Measurements from ENCODE around the gene DUOX2. TPM values are rescaled to one million over a fixed set of nuclear protein-coding genes. Genes with fewer than 3 reads are reported as not detected.

Gene DUOX2
- polyA plus RNA-seq, 1 donor from 2014 or later: not detected

DNA sequence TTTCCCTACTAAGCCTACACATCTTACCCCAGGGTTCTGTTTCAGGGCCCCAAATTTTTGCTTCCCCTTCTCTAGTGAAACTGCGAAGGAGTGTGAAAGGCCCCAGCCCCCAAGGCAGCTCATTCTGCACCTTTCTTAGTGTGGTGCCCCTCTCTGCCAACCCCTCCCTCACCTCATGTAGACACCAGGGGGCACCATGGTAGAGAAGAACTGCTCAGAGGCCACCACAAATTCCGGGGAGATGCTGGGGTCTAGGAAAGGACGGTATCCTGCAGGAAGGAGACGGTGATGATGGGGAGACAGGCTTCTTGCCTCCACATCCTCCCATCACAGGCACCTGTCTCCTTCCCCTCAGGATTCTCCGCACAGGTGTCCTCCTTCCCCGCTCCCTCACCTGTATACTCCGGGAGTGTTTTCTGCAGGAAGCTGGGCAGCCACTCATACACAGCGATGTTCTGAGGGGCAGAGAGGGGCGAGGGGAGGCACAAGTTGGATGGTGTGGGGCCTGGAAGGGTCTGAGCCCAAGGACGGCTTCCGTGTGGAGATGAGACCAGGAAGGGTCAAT is 3.6 kb downstream of the DUOX2 start:
- Histone ChIP-seq H3F3A (ENCODE audit: insufficient read depth, low read length, poor library complexity, severe bottlenecking) (no peaks in the 10 kb centered on the region), H3K9me3 (ENCODE audit: low read length) (no peaks in the 10 kb centered on the region), H3K4me2 (ENCODE audit: low read length) (no peak overlapping the region), H3K27ac (ENCODE audit: low read length) (no peak overlapping the region), H3K79me2 (replicated peaks; ENCODE audit: insufficient read depth, low read length) (no peaks in the 10 kb centered on the region), H3K9me2 (ENCODE audit: insufficient read depth, low read length) (no peaks in the 10 kb centered on the region), H3K36me3 (ENCODE audit: insufficient read depth, low read length) (no peaks in the 10 kb centered on the region), H3K27me3 (ENCODE audit: insufficient read depth, low read depth, low read length) (peaks cover 64% of the 10 kb centered on the region), H2AFZ (ENCODE audit: low read depth, low read length) (no peak overlapping the region), H3K9ac (ENCODE audit: low read length) (no peak overlapping the region), H4K20me1 (ENCODE audit: insufficient read depth) (no peaks in the 10 kb centered on the region), H3K4me3 (ENCODE audit: low read length) (no peak overlapping the region)
- TF ChIP-seq MXI1 (conservative IDR thresholded peaks at IDR 0.05; ENCODE audit: poor library complexity, severe bottlenecking) (no peak), RAD21 (conservative IDR thresholded peaks at IDR 0.05) (no peak), EZH2 (IDR thresholded peaks at IDR 0.05; ENCODE audit: borderline replicate concordance, insufficient read depth, low read length, poor library complexity, severe bottlenecking) (no peak), SMC3 (conservative IDR thresholded peaks at IDR 0.05; ENCODE audit: poor library complexity) (no peak)
- TF ChIP-seq, protein P1, sequence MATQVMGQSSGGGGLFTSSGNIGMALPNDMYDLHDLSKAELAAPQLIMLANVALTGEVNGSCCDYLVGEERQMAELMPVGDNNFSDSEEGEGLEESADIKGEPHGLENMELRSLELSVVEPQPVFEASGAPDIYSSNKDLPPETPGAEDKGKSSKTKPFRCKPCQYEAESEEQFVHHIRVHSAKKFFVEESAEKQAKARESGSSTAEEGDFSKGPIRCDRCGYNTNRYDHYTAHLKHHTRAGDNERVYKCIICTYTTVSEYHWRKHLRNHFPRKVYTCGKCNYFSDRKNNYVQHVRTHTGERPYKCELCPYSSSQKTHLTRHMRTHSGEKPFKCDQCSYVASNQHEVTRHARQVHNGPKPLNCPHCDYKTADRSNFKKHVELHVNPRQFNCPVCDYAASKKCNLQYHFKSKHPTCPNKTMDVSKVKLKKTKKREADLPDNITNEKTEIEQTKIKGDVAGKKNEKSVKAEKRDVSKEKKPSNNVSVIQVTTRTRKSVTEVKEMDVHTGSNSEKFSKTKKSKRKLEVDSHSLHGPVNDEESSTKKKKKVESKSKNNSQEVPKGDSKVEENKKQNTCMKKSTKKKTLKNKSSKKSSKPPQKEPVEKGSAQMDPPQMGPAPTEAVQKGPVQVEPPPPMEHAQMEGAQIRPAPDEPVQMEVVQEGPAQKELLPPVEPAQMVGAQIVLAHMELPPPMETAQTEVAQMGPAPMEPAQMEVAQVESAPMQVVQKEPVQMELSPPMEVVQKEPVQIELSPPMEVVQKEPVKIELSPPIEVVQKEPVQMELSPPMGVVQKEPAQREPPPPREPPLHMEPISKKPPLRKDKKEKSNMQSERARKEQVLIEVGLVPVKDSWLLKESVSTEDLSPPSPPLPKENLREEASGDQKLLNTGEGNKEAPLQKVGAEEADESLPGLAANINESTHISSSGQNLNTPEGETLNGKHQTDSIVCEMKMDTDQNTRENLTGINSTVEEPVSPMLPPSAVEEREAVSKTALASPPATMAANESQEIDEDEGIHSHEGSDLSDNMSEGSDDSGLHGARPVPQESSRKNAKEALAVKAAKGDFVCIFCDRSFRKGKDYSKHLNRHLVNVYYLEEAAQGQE (IDR thresholded peaks at IDR 0.05; ENCODE audit: borderline replicate concordance): no peak
- TF ChIP-seq, protein P2, sequence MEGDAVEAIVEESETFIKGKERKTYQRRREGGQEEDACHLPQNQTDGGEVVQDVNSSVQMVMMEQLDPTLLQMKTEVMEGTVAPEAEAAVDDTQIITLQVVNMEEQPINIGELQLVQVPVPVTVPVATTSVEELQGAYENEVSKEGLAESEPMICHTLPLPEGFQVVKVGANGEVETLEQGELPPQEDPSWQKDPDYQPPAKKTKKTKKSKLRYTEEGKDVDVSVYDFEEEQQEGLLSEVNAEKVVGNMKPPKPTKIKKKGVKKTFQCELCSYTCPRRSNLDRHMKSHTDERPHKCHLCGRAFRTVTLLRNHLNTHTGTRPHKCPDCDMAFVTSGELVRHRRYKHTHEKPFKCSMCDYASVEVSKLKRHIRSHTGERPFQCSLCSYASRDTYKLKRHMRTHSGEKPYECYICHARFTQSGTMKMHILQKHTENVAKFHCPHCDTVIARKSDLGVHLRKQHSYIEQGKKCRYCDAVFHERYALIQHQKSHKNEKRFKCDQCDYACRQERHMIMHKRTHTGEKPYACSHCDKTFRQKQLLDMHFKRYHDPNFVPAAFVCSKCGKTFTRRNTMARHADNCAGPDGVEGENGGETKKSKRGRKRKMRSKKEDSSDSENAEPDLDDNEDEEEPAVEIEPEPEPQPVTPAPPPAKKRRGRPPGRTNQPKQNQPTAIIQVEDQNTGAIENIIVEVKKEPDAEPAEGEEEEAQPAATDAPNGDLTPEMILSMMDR (IDR thresholded peaks at IDR 0.05; ENCODE audit: poor library complexity, severe bottlenecking): no peak

DNA sequence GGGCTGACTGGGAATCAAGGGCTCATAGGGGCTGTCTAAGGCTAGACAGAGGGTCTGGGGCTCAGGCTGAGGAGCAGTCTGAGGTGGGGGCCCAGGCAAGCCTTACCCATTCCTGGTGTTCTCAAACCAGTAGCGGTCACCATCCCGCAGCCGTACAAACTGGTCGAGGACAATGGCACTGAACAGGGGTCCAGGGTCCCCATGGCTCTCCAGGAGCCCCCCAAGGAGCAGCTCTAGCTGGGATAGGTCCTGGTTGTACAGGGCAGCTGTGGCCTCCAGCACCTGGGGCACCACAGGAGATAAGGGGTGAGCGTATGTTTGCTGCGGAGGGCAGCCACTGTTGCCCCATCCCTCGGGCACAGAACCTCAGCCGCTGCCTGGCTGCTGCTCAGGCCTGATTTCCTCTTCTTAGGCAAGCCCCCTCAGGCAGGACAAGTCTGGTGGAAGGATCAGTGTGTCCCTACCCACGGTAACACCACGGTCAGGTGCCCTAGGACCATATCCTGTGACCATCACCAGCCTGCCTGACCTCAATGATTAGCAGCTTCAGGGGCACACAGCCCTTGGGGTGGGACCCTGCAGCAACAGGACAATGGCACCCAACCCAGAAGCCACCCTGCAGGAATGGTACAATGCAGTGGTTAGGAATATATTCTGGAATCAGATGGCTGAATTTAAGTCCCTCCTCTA is 5.9 kb downstream of the DUOX2 start:
- Histone ChIP-seq H3K9me3 (ENCODE audit: low read length) (no peaks in the 10 kb centered on the region), H3K27ac (ENCODE audit: low read length) (no peak overlapping the region), H3K4me2 (ENCODE audit: low read length) (no peak overlapping the region), H3K9ac (ENCODE audit: low read length) (no peak overlapping the region), H3K9me2 (ENCODE audit: insufficient read depth, low read length) (no peaks in the 10 kb centered on the region), H3F3A (ENCODE audit: insufficient read depth, low read length, poor library complexity, severe bottlenecking) (no peaks in the 10 kb centered on the region), H3K4me3 (ENCODE audit: low read length) (no peak overlapping the region), H4K20me1 (ENCODE audit: insufficient read depth) (no peaks in the 10 kb centered on the region), H3K27me3 (ENCODE audit: insufficient read depth, low read depth, low read length) (peaks cover 41% of the 10 kb centered on the region), H2AFZ (ENCODE audit: low read depth, low read length) (no peak overlapping the region), H3K36me3 (ENCODE audit: insufficient read depth, low read length) (no peaks in the 10 kb centered on the region), H3K79me2 (replicated peaks; ENCODE audit: insufficient read depth, low read length) (no peaks in the 10 kb centered on the region)
- TF ChIP-seq SMC3 (conservative IDR thresholded peaks at IDR 0.05; ENCODE audit: poor library complexity): no peak
- no peak for TF ChIP-seq POLR2AphosphoS5 (IDR thresholded peaks at IDR 0.05)
- TF ChIP-seq TAF1 (IDR thresholded peaks at IDR 0.05; ENCODE audit: low read depth): no peak
- TF ChIP-seq EP300 (conservative IDR thresholded peaks at IDR 0.05; ENCODE audit: poor library complexity, severe bottlenecking): no peak
- TF ChIP-seq, protein P2 (IDR thresholded peaks at IDR 0.05; ENCODE audit: poor library complexity, severe bottlenecking): no peak
- no peak for TF ChIP-seq RAD21 (conservative IDR thresholded peaks at IDR 0.05)
- TF ChIP-seq MXI1 (conservative IDR thresholded peaks at IDR 0.05; ENCODE audit: poor library complexity, severe bottlenecking): no peak
- TF ChIP-seq, protein P1 (IDR thresholded peaks at IDR 0.05; ENCODE audit: borderline replicate concordance): no peak
- no peak for TF ChIP-seq EZH2 (IDR thresholded peaks at IDR 0.05; ENCODE audit: borderline replicate concordance, insufficient read depth, low read length, poor library complexity, severe bottlenecking)
